ENCODE measurements around the gene SLC20A1.

- TF ChIP-seq CTCF (conservative IDR thresholded peaks at IDR 0.05; ENCODE audit: low read depth, low read length) (no peak), EZH2 (IDR thresholded peaks at IDR 0.05; ENCODE audit: low read length, unreplicated experiment) (no peak), EZH2phosphoT487 (IDR thresholded peaks at IDR 0.05; ENCODE audit: borderline replicate concordance, low read length) (no peak)
Observed at GRCh38 chr2:112692495-112692911, 46.8 kb downstream of the SLC20A1 start.

Measured in PC-3 (cell line).